Chondrocyte (in vitro differentiated cells): ENCODE results near the gene SOCS6. TPM values are rescaled to one million over a fixed set of nuclear protein-coding genes. Genes with fewer than 3 reads are reported as not detected.

Experiments used
- DNase-seq: peaks from one replicate; pipeline ENCODE4 v3.0.0; 2021; ENCODE audit warnings: mixed read lengths, low spot score
- H3K27ac Mint-ChIP-seq: one replicate; pipeline ENCODE4 v1.8.0; 2021; ENCODE audit warnings: mild to moderate bottlenecking, moderate library complexity, mixed read lengths; ENCODE audit not compliant: unreplicated experiment
- H3K27me3 Mint-ChIP-seq: 2 replicates; pipeline ENCODE4 v1.8.0; 2021; ENCODE audit warnings: low read depth, mixed read lengths
- H3K36me3 Mint-ChIP-seq: 2 replicates; pipeline ENCODE4 v1.8.0; 2021; ENCODE audit warnings: low read depth, mixed read lengths
- H3K4me1 Mint-ChIP-seq: 2 replicates; pipeline ENCODE4 v1.8.0; 2021; ENCODE audit warnings: low read depth, mild to moderate bottlenecking, mixed read lengths
- H3K4me3 Mint-ChIP-seq: one replicate; pipeline ENCODE4 v1.8.0; 2021; ENCODE audit warnings: mild to moderate bottlenecking, moderate library complexity, mixed read lengths; ENCODE audit not compliant: unreplicated experiment
- H3K9me3 Mint-ChIP-seq: 2 replicates; pipeline ENCODE4 v1.8.0; 2021; ENCODE audit warnings: low read depth, mixed read lengths
- total RNA-seq: library from RNA; stranded (reverse); gene quantifications from 3 replicates; pipeline ENCODE4 v1.2.1, GENCODE V29; 2021
- TF ChIP-seq, protein P1 (sequence below): fragments of 200-600 bp; sonication (generic); IDR thresholded peaks from 2 replicates; pipeline ENCODE4 v1.5.0; 2021; ENCODE audit warnings: antibody characterized with exemption, mild to moderate bottlenecking, moderate library complexity

The SOCS6 gene
- total RNA-seq, 1 donor from 2014 or later, result 18.5 TPM

DNA sequence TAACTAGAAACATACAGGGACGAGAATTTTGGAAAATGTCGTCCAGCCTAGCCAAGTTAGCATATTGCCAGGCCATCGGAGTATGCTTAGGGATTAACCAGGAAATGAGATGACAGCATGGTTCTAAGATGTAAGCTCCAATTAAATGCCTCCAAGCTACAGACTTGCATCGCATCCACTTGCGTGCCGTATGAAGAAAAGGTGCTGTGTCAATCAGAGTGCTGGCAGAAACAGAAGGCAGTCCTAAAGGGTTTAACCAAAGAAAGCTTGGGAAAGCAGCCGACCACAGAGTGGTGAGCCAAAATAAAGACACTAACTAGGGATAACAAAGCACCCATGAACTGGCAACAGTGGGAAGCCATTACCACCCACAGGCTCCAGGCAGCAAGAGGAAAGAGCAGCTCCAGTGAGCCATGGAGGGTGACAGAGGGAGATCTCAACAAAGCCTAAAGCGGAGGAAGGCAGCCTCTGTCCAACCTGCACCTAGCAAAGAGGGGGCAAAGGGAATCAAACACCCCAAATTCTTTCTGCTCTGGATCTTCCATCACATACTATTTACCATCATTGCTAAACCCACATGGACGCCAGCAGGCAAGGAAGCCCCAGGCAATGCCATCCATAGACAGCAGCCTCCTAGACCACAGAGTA, 27.6 kb upstream of the SOCS6 start:
- no peaks in the 10 kb centered on the region for H3K9me3 Mint-ChIP-seq
- TF ChIP-seq, protein P1, sequence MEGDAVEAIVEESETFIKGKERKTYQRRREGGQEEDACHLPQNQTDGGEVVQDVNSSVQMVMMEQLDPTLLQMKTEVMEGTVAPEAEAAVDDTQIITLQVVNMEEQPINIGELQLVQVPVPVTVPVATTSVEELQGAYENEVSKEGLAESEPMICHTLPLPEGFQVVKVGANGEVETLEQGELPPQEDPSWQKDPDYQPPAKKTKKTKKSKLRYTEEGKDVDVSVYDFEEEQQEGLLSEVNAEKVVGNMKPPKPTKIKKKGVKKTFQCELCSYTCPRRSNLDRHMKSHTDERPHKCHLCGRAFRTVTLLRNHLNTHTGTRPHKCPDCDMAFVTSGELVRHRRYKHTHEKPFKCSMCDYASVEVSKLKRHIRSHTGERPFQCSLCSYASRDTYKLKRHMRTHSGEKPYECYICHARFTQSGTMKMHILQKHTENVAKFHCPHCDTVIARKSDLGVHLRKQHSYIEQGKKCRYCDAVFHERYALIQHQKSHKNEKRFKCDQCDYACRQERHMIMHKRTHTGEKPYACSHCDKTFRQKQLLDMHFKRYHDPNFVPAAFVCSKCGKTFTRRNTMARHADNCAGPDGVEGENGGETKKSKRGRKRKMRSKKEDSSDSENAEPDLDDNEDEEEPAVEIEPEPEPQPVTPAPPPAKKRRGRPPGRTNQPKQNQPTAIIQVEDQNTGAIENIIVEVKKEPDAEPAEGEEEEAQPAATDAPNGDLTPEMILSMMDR, result no peak
- DNase-seq, result no peak
- H3K4me1 Mint-ChIP-seq, result no peaks in the 10 kb centered on the region
- H3K4me3 Mint-ChIP-seq, result no peak overlapping the region
- H3K36me3 Mint-ChIP-seq, result no peaks in the 10 kb centered on the region
- peaks cover 2% of the 10 kb centered on the region for H3K27me3 Mint-ChIP-seq
- H3K27ac Mint-ChIP-seq, result no peak overlapping the region

DNA sequence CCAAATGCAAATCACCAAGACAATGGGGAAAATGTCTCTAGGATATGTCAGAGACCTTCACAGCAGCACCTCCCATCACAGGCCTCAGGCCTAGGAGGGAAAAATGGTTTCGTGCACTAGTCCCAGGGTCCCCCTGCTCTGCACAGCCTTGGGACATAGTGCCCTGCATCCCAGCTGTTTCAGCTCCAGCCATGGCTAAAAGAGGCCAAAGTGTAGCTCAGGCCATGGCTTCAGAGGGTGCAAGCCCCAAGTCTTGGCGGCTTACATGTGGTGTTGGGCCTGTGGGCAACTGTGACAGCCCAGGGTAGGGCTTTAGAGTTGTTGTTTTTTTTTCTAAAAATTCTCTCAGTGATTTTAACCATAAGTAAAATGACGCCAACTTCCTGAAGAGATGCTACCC, 25.5 kb upstream of the SOCS6 start:
- TF ChIP-seq, protein P1, result no peak
- H3K36me3 Mint-ChIP-seq, result no peaks in the 10 kb centered on the region
- DNase-seq, result no peak

DNA sequence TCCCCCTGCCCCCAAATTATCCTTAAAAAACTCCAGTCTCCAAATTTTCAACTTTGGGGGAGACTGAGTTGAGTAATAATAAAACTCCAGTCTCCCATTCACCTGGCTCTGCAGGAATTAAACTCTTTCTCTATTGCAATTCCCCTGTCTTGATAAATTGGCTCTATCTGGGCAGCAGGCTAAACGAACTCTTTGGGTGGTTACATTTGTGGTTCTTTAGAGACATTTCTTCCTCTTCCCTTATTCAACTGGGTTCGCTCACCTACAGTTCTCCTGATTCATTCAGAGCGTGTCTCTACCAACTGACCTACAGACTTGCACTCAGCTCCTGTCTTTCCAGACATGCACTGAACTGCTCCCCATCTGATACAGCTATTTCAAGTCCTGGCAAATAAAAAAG, 17.1 kb upstream of the SOCS6 start:
- H3K4me1 Mint-ChIP-seq, result no peaks in the 10 kb centered on the region

More for the DNA sequence above, 25.5 kb upstream of the SOCS6 start:
- Mint-ChIP-seq H3K4me1 (no peaks in the 10 kb centered on the region), H3K9me3 (peaks cover 6% of the 10 kb centered on the region), H3K27me3 (no peaks in the 10 kb centered on the region), H3K4me3 (no peak overlapping the region), H3K27ac (no peak overlapping the region)

DNA sequence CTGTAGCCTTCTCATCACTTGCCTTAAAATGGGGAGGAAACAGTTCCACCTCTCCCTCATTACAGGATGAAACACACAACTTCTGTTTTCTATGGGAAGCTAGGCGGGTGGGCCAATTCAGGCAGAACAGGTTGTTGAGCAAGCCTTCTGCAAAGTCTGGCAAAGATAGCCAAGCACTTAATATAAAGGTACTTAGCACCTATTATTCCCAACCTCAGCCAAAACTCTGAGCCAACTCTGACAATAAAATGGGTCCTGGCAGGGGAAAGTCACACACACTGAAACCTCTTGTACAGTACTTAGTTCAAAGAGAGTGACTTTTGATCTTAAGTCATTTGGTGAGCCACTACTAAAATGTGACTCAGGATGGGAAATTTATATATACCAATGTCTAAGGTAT, 15.8 kb upstream of the SOCS6 start:
- no peak overlapping the region for H3K27ac Mint-ChIP-seq
- peaks cover 3% of the 10 kb centered on the region for H3K27me3 Mint-ChIP-seq
- TF ChIP-seq, protein P1, result no peak
- H3K36me3 Mint-ChIP-seq, result peaks cover 4% of the 10 kb centered on the region
- H3K9me3 Mint-ChIP-seq, result peaks cover 27% of the 10 kb centered on the region
- no peaks in the 10 kb centered on the region for H3K4me1 Mint-ChIP-seq
- no peak for DNase-seq
- no peak overlapping the region for H3K4me3 Mint-ChIP-seq

More for the DNA sequence above, 17.1 kb upstream of the SOCS6 start:
- TF ChIP-seq, protein P1, result no peak
- Mint-ChIP-seq H3K4me3 (no peak overlapping the region), H3K27ac (no peak overlapping the region), H3K27me3 (peaks cover 3% of the 10 kb centered on the region), H3K9me3 (peaks cover 30% of the 10 kb centered on the region), H3K36me3 (peaks cover 4% of the 10 kb centered on the region)
- no peak for DNase-seq

DNA sequence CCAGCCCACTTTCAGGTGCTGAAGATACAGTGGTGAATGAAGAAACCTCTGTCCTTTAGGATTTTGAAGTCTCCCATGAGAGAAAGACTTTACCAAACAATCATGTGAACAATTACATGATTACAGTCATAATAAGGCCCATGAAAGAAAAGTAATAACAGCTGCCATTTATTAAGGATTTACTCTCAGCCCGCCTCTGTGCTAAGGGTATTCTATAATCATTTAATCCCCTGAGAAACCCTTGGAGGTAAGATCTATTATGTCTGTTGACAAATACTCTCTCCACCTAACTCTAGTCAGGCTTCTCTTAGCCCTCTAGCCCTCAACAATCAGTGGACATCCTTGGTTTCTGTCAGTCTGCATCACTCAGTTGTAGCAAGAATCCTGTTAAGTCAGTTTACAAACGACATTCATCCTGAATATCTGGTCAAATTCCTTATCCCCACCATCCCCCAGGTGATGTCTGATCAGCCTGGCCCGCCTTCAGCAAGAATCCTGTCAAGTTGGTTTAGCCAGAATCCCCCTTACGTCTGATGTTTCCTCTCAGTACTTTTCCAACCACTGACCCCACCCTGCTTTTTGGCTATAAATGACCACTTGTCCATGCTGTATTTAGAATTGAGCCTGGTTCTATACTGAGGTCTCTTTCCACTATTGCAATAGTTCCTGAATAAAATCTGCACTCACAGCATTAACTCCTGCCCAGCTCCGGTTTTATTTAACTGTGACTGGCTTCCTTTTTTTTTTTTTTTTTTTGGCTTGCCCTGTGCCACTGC, 12.2 kb upstream of the SOCS6 start:
- Mint-ChIP-seq H3K27me3 (peaks cover 3% of the 10 kb centered on the region), H3K36me3 (peaks cover 4% of the 10 kb centered on the region), H3K27ac (no peak overlapping the region), H3K4me1 (no peaks in the 10 kb centered on the region), H3K9me3 (peaks cover 19% of the 10 kb centered on the region), H3K4me3 (no peak overlapping the region)
- no peak for DNase-seq
- TF ChIP-seq, protein P1, result no peak
